ENCODE results near the gene CDA.
A peak's percentile ranks its signal among the peaks of the same experiment; 100 is the strongest.

The CDA gene

GRCh38 chr1:20661207-20662109, 72.6 kb downstream of the CDA start, which contains the start of gene DDOST:
DDOST (minus strand) TSS chr1:20661369; CDS start chr1:20661350, 19 bp downstream.
- Mint-ChIP-seq H3K4me1 (peaks cover 31% of the 10 kb centered on the region), H3K27ac (peak within 1 kb of the TSS; percentile 92), H3K9me3 (no peaks in the 10 kb centered on the region), H3K27me3 (no peaks in the 10 kb centered on the region), H3K36me3 (peaks cover 6% of the 10 kb centered on the region), H3K4me3 (peak within 1 kb of the TSS; percentile 94)
- ATAC-seq (ENCODE audit: low read depth) = peak; percentile 94
- peak; percentile 75 to 86 for DNase-seq (ENCODE audit: low spot score in 2 of 2)

DNA sequence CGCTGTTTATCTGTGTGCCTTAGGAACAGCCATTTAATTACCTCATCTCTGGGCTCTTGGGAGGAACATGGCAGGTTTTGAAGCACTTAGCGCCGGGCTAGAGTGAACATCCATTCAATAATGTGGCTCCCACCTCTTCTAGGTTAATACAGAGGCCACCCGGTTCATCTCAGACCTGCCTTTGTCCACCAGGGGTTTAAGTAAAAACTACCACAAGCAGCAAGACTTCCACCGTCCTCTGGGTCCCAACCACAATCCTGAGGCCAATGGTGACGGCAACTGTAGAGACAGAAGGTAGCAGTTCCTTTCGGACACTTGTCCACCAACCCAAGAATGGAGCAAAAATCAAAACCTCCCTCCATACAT, 73.2 kb downstream of the CDA start:
- Mint-ChIP-seq H3K36me3 (no peaks in the 10 kb centered on the region), H3K4me3 (peak overlapping the region; percentile 94), H3K27me3 (no peaks in the 10 kb centered on the region), H3K27ac (peak overlapping the region; percentile 92), H3K4me1 (peaks cover 30% of the 10 kb centered on the region), H3K9me3 (no peaks in the 10 kb centered on the region)
- no peak for DNase-seq (ENCODE audit: low spot score in 2 of 2)
- ATAC-seq (ENCODE audit: low read depth) = no peak

DNA sequence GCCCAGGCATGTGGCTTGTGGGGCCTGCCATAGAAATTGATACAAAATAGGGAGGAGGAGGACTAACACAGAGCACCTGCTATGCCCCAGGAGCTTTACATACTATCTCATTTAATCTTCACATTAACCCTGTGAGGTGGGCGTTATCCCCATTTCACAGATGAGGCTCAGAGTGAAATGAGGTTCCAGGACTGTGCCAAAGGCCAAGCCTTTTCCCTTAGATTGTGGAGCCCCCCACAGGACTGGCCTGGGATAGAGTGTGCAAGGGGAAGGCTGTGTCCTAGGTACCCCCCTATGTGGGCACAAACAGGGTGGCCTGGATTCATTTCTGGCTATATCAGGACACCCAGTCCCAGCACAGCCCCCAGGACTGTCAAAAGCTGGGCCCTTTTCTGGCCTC, 74.5 kb downstream of the CDA start:
- H3K4me3 Mint-ChIP-seq = peak overlapping the region; percentile 44
- no peak overlapping the region for H3K27ac Mint-ChIP-seq
- no peaks in the 10 kb centered on the region for H3K9me3 Mint-ChIP-seq
- DNase-seq (ENCODE audit: low spot score in 2 of 2) (no peak), ATAC-seq (ENCODE audit: low read depth) (no peak)
- no peaks in the 10 kb centered on the region for H3K27me3 Mint-ChIP-seq
- H3K36me3 Mint-ChIP-seq = no peaks in the 10 kb centered on the region
- H3K4me1 Mint-ChIP-seq = peaks cover 28% of the 10 kb centered on the region

DNA sequence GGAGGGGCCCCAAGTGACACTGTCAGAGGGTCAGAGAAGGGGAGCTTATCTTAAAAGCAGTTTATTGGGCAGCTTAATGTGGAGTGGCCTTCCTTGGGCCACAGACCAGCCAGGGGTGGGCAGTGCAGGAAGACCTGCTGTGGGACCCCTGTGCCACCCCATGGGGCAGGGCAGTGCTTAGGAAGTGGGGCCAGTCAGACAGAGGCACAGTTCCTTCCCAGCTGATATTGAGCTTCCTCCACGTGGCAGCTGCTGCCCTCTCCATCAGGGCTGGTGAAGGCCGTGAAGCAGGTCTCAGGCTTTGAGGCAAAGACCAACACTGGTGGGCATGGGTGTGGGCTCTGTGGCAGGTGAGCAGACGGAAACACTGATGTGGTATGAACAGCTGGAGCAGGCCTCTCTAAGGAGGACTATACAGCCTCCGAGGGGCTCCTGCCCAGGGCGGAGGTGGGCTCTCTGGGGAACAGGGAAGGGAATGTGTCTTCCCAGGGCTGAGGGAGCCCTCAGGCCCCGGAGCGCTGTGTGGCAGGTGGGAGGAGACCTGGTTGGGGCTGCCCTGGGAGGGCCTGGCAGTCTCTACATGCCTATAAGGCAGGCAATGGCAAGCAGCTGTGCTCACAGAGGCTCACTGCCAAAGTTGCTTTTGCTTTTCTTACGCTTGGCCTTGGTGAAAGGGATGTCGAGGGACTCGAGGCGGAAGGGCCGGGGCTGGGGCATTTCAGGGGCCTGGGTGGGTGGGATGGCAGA, 75.2 kb downstream of the CDA start:
- H3K27ac Mint-ChIP-seq = no peak overlapping the region
- ATAC-seq (ENCODE audit: low read depth) (no peak), DNase-seq (ENCODE audit: low spot score in 2 of 2) (no peak)
- H3K9me3 Mint-ChIP-seq = no peaks in the 10 kb centered on the region
- no peaks in the 10 kb centered on the region for H3K27me3 Mint-ChIP-seq
- no peak overlapping the region for H3K4me3 Mint-ChIP-seq
- H3K4me1 Mint-ChIP-seq = peaks cover 27% of the 10 kb centered on the region
- no peaks in the 10 kb centered on the region for H3K36me3 Mint-ChIP-seq

GRCh38 chr1:20665726-20666125, 76.8 kb downstream of the CDA start:
- Mint-ChIP-seq H3K4me3 (no peak overlapping the region), H3K27me3 (no peaks in the 10 kb centered on the region), H3K36me3 (no peaks in the 10 kb centered on the region), H3K4me1 (peaks cover 13% of the 10 kb centered on the region), H3K9me3 (no peaks in the 10 kb centered on the region), H3K27ac (no peak overlapping the region)
- ATAC-seq (ENCODE audit: low read depth) (no peak), DNase-seq (ENCODE audit: low spot score in 2 of 2) (no peak)

DNA sequence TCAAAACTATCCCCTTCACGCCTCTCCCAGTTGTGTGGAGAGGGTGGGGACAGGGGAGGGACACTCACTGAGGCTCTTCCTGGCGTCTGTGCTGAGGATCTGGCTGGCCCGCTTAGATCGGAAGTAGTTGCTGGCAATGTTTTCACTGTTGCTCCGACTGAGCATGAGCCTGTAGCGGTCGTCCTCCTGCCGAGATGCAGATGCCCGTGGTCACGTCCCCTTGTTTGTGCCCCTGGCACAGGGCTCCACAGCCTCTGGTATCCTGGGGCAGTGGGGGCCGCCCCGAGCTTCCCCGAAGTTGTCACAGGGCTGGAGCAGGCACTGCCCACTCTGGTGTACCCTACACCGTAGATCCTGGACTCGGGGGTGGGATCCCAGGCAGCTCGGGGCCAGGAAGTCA, 77.2 kb downstream of the CDA start:
- Mint-ChIP-seq H3K27ac (no peak overlapping the region), H3K9me3 (no peaks in the 10 kb centered on the region), H3K4me1 (peaks cover 11% of the 10 kb centered on the region), H3K4me3 (no peak overlapping the region), H3K27me3 (no peaks in the 10 kb centered on the region), H3K36me3 (no peaks in the 10 kb centered on the region)
- DNase-seq (ENCODE audit: low spot score in 2 of 2) (no peak), ATAC-seq (ENCODE audit: low read depth) (no peak)

DNA sequence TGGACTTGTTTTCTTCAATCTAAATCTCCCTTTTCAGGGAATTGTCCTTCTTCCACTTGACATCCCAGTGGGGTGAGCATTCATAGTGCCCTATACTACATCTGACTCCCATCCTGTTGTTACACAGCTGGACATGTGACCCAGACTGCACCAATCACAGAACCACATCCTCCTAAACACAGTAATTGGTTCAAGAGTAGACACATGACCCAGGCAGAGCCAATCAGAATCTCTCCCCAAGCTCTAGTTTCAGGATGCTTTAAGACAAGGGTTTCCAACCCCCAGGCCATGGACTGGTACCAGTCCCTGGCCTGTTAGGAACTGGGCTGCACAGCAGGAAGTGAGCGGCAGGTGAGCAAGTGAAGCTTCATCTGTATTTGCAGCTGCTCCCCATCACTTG, 77.9 kb downstream of the CDA start:
- no peaks in the 10 kb centered on the region for H3K36me3 Mint-ChIP-seq
- ATAC-seq (ENCODE audit: low read depth) = no peak
- H3K27me3 Mint-ChIP-seq = no peaks in the 10 kb centered on the region
- no peak overlapping the region for H3K27ac Mint-ChIP-seq
- no peak overlapping the region for H3K4me3 Mint-ChIP-seq
- no peak for DNase-seq (ENCODE audit: low spot score in 2 of 2)
- peaks cover 11% of the 10 kb centered on the region for H3K4me1 Mint-ChIP-seq
- H3K9me3 Mint-ChIP-seq = no peaks in the 10 kb centered on the region
